HG02678 (cell line): ENCODE data around the gene NOCT.
"Not testable (repeated sequence)": the region's sequence is repeated elsewhere in the genome, so short reads cannot be mapped to it uniquely, and the experiment has no call there.

Source experiments
- ATAC-seq: cut with Tn5 transposase; IDR thresholded peaks from one replicate; pipeline ENCODE4 v1.9.1; 2021; ENCODE audit warnings: mild to moderate bottlenecking, moderate library complexity; ENCODE audit not compliant: unreplicated experiment

NOCT gene

GRCh38 chr4:139015269-139015947 is at the start of gene NOCT:
TSS of gene NOCT (plus strand) at chr4:139015781. CDS start at chr4:139015982, 201 bp downstream.
- ATAC-seq, result peak; percentile 93

- ATAC-seq, result peak; percentile 94
Observed at GRCh38 chr4:138967313-138967712, 48.3 kb upstream of the NOCT start.

- no peak for ATAC-seq
Observed at GRCh38 chr4:138972956-138973801, 42.4 kb upstream of the NOCT start.

- ATAC-seq, result no peak
Observed at GRCh38 chr4:138975225-138975624, 40.4 kb upstream of the NOCT start.

- ATAC-seq, result no peak
Observed at GRCh38 chr4:138976526-138976925, 39.1 kb upstream of the NOCT start.

GRCh38 chr4:138977524-138977923 is 38.1 kb upstream of the NOCT start:
- ATAC-seq, result peak; percentile 92

- no peak for ATAC-seq
Observed at GRCh38 chr4:138978028-138978585, 37.5 kb upstream of the NOCT start.

- no peak for ATAC-seq
Observed at GRCh38 chr4:138978600-138978999, 37.0 kb upstream of the NOCT start.

GRCh38 chr4:138979742-138980141 is 35.8 kb upstream of the NOCT start:
- ATAC-seq, result no peak

- ATAC-seq, result no peak
Observed at GRCh38 chr4:138981930-138982390, 33.6 kb upstream of the NOCT start.

- no peak for ATAC-seq
Observed at GRCh38 chr4:138982754-138983153, 32.8 kb upstream of the NOCT start.

- ATAC-seq, result no peak
Observed at GRCh38 chr4:138983690-138984089, 31.9 kb upstream of the NOCT start.

- ATAC-seq, result no peak
Observed at GRCh38 chr4:138984647-138985046, 30.9 kb upstream of the NOCT start.

- no peak for ATAC-seq
Observed at GRCh38 chr4:138992676-138993075, 22.9 kb upstream of the NOCT start.

GRCh38 chr4:138996090-138996489 is 19.5 kb upstream of the NOCT start:
- no peak for ATAC-seq

GRCh38 chr4:138999666-139000065 is 15.9 kb upstream of the NOCT start:
- no peak for ATAC-seq

- ATAC-seq, result not testable (repeated sequence)
Observed at GRCh38 chr4:139000134-139000533, 15.4 kb upstream of the NOCT start.

- ATAC-seq, result not testable (repeated sequence)
Observed at GRCh38 chr4:139001430-139001829, 14.2 kb upstream of the NOCT start.

GRCh38 chr4:139003668-139004067 is 11.9 kb upstream of the NOCT start:
- not testable (repeated sequence) for ATAC-seq

- no peak for ATAC-seq
Observed at GRCh38 chr4:139005774-139006173, 9.8 kb upstream of the NOCT start.

- ATAC-seq, result no peak
Observed at GRCh38 chr4:139007640-139008039, 7.9 kb upstream of the NOCT start.

GRCh38 chr4:139008278-139008677 is 7.3 kb upstream of the NOCT start:
- ATAC-seq, result not testable (repeated sequence)
